ENCODE data around the gene CSF2. TPM values are rescaled to one million over a fixed set of nuclear protein-coding genes. Genes with fewer than 3 reads are reported as not detected.

CSF2 gene
- total RNA-seq, 2 experiments from 2014 or later: not detected

DNA sequence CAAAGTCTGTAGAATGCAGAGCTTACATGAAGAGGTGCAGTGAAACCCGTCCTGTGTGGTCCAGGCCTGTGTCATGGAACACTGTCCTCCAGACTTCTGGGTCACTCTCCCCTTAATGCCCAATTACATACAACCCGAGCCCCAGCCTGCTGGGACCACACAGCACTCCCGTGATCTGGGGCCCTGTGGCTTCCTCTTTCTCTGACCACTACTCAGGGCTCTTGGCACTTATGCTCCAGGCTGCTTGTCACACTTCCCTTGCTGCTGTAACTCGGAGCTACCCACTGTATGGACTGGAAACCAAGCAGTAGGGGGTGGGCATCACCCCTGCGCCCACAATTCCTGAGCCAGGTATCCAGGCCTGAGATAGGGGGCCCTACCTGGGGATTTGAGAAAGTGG is 23.5 kb upstream of the CSF2 start:
- H3K27ac ChIP-seq (ENCODE audit: low read depth, low read length, poor library complexity, severe bottlenecking): no peak overlapping the region
- no peak overlapping the region for H3K4me2 ChIP-seq (ENCODE audit: low read length)
- POLR2A ChIA-PET: no interaction called here
- TF ChIP-seq, protein P1, sequence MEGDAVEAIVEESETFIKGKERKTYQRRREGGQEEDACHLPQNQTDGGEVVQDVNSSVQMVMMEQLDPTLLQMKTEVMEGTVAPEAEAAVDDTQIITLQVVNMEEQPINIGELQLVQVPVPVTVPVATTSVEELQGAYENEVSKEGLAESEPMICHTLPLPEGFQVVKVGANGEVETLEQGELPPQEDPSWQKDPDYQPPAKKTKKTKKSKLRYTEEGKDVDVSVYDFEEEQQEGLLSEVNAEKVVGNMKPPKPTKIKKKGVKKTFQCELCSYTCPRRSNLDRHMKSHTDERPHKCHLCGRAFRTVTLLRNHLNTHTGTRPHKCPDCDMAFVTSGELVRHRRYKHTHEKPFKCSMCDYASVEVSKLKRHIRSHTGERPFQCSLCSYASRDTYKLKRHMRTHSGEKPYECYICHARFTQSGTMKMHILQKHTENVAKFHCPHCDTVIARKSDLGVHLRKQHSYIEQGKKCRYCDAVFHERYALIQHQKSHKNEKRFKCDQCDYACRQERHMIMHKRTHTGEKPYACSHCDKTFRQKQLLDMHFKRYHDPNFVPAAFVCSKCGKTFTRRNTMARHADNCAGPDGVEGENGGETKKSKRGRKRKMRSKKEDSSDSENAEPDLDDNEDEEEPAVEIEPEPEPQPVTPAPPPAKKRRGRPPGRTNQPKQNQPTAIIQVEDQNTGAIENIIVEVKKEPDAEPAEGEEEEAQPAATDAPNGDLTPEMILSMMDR (conservative IDR thresholded peaks at IDR 0.05; ENCODE audit: low read length): no peak
- TF ChIP-seq EZH2phosphoT487 (IDR thresholded peaks at IDR 0.05; ENCODE audit: borderline replicate concordance, low read depth, low read length): no peak
- DNase-seq (ENCODE audit: low spot score): no peak
- H2AFZ ChIP-seq (ENCODE audit: low read length): no peak overlapping the region
- BruUV-seq (replicated peaks): no TSS peak
- H4K20me1 ChIP-seq (ENCODE audit: insufficient read depth, low read length): no peaks in the 10 kb centered on the region
- no peak overlapping the region for H3K4me3 ChIP-seq (ENCODE audit: low read depth, low read length, poor library complexity, severe bottlenecking)
- intact Hi-C loops (cut with micrococcal nuclease; ENCODE audit: unreplicated experiment): no loop called here
- H3K9me2 ChIP-seq (ENCODE audit: insufficient read depth, low read length): no peaks in the 10 kb centered on the region
- no peaks in the 10 kb centered on the region for H3K79me2 ChIP-seq (ENCODE audit: insufficient read depth, low read depth, low read length)
- H3K9me3 ChIP-seq (ENCODE audit: low read length): no peaks in the 10 kb centered on the region
- H3K4me1 ChIP-seq (ENCODE audit: insufficient read depth, low read length, poor library complexity, severe bottlenecking): no peaks in the 10 kb centered on the region
- no peaks in the 10 kb centered on the region for H3K36me3 ChIP-seq (ENCODE audit: insufficient read depth, low read length)
- CTCF ChIA-PET (ENCODE audit: unreplicated experiment): no interaction called here

DNA sequence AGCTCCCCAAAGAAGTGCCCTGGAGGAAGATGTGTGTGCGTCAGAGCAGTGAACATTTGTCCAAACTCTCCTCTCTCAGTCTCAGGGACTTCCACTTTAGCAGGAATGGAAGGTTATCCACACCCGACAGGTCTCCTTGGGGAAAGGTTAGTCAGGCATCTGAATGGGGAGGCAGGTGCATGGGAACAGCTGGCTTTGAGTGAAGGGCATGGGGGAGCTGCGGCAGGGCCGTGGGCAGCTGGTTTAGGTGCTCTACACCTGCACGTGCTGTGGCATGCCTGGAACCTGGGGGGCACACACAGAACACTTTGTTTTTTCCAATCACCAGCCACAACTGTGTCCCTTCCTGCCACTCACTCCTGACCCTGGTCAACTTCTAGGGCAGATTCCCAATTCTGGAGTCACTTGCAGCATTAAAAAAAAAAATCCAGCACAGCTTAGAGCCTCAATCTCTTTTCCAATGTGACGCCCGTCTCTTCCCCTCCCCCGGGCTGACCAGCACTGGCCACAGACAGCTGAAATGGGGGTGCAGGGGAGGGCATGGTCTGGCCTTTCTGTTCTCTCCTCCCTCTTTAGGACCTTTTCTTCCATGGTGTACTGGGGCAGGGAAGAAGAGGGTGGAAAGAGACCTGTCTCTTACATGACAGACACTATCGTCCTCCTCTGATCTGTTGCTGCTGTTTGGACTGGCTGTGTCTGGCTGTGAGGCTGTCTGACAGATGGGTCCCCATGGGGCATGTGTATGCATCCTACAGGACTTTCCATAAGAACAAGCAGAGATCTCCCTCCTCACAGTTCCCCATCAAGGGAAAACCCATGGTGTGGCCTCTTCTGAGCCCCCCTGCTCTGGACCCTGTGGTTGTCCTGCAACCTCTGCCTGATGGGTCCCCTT is 22.7 kb upstream of the CSF2 start:
- intact Hi-C loops (cut with micrococcal nuclease; ENCODE audit: unreplicated experiment): no loop called here
- no peaks in the 10 kb centered on the region for H3K4me1 ChIP-seq (ENCODE audit: insufficient read depth, low read length, poor library complexity, severe bottlenecking)
- ChIA-PET POLR2A (no interaction called here), CTCF (ENCODE audit: unreplicated experiment) (no interaction called here)
- TF ChIP-seq, protein P1 (conservative IDR thresholded peaks at IDR 0.05; ENCODE audit: low read length): no peak
- no peak for TF ChIP-seq EZH2phosphoT487 (IDR thresholded peaks at IDR 0.05; ENCODE audit: borderline replicate concordance, low read depth, low read length)
- no peak overlapping the region for H3K4me2 ChIP-seq (ENCODE audit: low read length)
- no peaks in the 10 kb centered on the region for H4K20me1 ChIP-seq (ENCODE audit: insufficient read depth, low read length)
- H3K27ac ChIP-seq (ENCODE audit: low read depth, low read length, poor library complexity, severe bottlenecking): no peak overlapping the region
- no peaks in the 10 kb centered on the region for H3K9me2 ChIP-seq (ENCODE audit: insufficient read depth, low read length)
- no peaks in the 10 kb centered on the region for H3K9me3 ChIP-seq (ENCODE audit: low read length)
- no TSS peak for BruUV-seq (replicated peaks)
- H3K36me3 ChIP-seq (ENCODE audit: insufficient read depth, low read length): no peaks in the 10 kb centered on the region
- no peak for DNase-seq (ENCODE audit: low spot score)
- no peak overlapping the region for H2AFZ ChIP-seq (ENCODE audit: low read length)
- H3K4me3 ChIP-seq (ENCODE audit: low read depth, low read length, poor library complexity, severe bottlenecking): no peak overlapping the region
- H3K79me2 ChIP-seq (ENCODE audit: insufficient read depth, low read depth, low read length): no peaks in the 10 kb centered on the region

DNA sequence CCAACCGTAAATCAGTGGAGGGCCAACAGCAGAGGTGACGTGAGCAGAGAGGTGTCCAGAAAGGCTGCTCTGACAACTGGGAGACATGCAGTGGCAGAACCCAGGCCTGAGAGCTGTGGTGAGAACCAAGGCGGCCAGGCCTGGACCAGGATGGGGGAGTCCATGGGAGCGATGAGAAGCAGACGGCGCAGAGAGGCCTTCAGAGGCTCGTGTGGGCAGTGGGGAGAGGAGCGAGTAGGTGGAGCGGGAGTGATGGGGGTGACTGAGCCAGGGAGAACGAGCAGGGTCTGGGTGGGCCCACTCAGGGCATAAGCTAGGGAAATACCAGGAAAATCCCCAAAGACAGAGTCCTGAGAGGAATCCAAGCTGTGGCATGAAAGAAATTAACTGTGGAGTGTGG is 21.1 kb upstream of the CSF2 start:
- Histone ChIP-seq H3K27ac (ENCODE audit: low read depth, low read length, poor library complexity, severe bottlenecking) (no peak overlapping the region), H3K4me2 (ENCODE audit: low read length) (no peak overlapping the region), H3K79me2 (ENCODE audit: insufficient read depth, low read depth, low read length) (no peaks in the 10 kb centered on the region), H2AFZ (ENCODE audit: low read length) (no peak overlapping the region), H3K4me3 (ENCODE audit: low read depth, low read length, poor library complexity, severe bottlenecking) (no peak overlapping the region), H4K20me1 (ENCODE audit: insufficient read depth, low read length) (no peaks in the 10 kb centered on the region), H3K9me2 (ENCODE audit: insufficient read depth, low read length) (no peaks in the 10 kb centered on the region), H3K36me3 (ENCODE audit: insufficient read depth, low read length) (no peaks in the 10 kb centered on the region), H3K4me1 (ENCODE audit: insufficient read depth, low read length, poor library complexity, severe bottlenecking) (no peaks in the 10 kb centered on the region), H3K9me3 (ENCODE audit: low read length) (no peaks in the 10 kb centered on the region)
- POLR2A ChIA-PET: interaction anchor here (0.6 kb wide), 1 partner anchor 932 kb away, joined by 5 read pairs; no protein-coding TSS in a partner anchor
- intact Hi-C loops (cut with micrococcal nuclease; ENCODE audit: unreplicated experiment): no loop called here
- BruUV-seq (replicated peaks): no TSS peak
- CTCF ChIA-PET (ENCODE audit: unreplicated experiment): no interaction called here
- TF ChIP-seq, protein P1 (conservative IDR thresholded peaks at IDR 0.05; ENCODE audit: low read length): no peak
- no peak for TF ChIP-seq EZH2phosphoT487 (IDR thresholded peaks at IDR 0.05; ENCODE audit: borderline replicate concordance, low read depth, low read length)
- DNase-seq (ENCODE audit: low spot score): no peak

Data from OCI-LY7 (cell line).